B cell (primary cell): ENCODE measurements around the gene NBDY. TPM values are rescaled to one million over a fixed set of nuclear protein-coding genes. Genes with fewer than 3 reads are reported as not detected.

Source experiments
- ATAC-seq: fragments of 200-7000 bp; cut with Tn5 transposase; one replicate; pipeline ENCODE4 v1.10.0; 2021; ENCODE audit warnings: low read depth, mild to moderate bottlenecking, moderate number of reproducible peaks, moderate library complexity
- CTCF ChIA-PET: fragments of 350-600 bp; sonication (Branson Sonifier 250); formaldehyde crosslinking; loops from one replicate; lab custom pipeline; 2021; ENCODE audit warnings: antibody characterized with exemption, inconsistent platforms; lab: Charles Lee
- POLR2A ChIA-PET: fragments of 350-600 bp; sonication (Branson Sonifier 250); formaldehyde crosslinking; loops from one replicate; lab custom pipeline; 2021; ENCODE audit warnings: antibody characterized with exemption; lab: Charles Lee
- DNase-seq: peaks from one replicate; pipeline ENCODE4 v3.0.0; 2013
- H2AFZ ChIP-seq: 2 replicates; pipeline ENCODE4 v1.6.1; 2012; ENCODE audit warnings: mild to moderate bottlenecking, low read depth, low read length; ENCODE audit not compliant: insufficient read depth, poor library complexity, severe bottlenecking
- H3K27ac ChIP-seq, 2 donors: 1 replicate in 1 of 2; 2 replicates in 1 of 2; pipeline ENCODE4 v1.5.1; 2012 to 2013; ENCODE audit warnings: low read length in 2 of 2, mild to moderate bottlenecking in 2 of 2, moderate library complexity in 1 of 2
- H3K27me3 ChIP-seq, 4 experiments: fragments of 200-600 bp in 1 of 4; sonication (generic) in 1 of 4; replicated peaks in 1 of 4; 1 replicate in 2 of 4; 2 replicates in 2 of 4; pipeline versions ENCODE4 v1.6.1 to v1.7.0; 2013 to 2016; ENCODE audit warnings: low read length in 3 of 4, mild to moderate bottlenecking in 2 of 4, mixed read lengths in 1 of 4, moderate library complexity in 1 of 4; ENCODE audit not compliant: insufficient read depth in 4 of 4, control insufficient read depth in 3 of 4; ENCODE audit errors: control extremely low read depth in 1 of 4
- H3K36me3 ChIP-seq, 2 experiments: replicated peaks in 1 of 2; 1 replicate in 1 of 2; 2 replicates in 1 of 2; pipeline versions ENCODE4 v1.6.1 to v1.7.1; 2013; ENCODE audit warnings: low read length in 1 of 2; ENCODE audit not compliant: insufficient read depth in 2 of 2, control insufficient read depth in 1 of 2; ENCODE audit errors: control extremely low read depth in 1 of 2, extremely low read depth in 1 of 2
- H3K4me1 ChIP-seq, 2 donors: fragments of 200-600 bp in 1 of 2; sonication (generic) in 1 of 2; 1 replicate in 1 of 2; 2 replicates in 1 of 2; pipeline versions ENCODE4 v1.5.1 to v1.6.1; 2013 to 2017; ENCODE audit warnings: low read length in 2 of 2; ENCODE audit not compliant: control insufficient read depth in 2 of 2, insufficient read depth in 2 of 2
- H3K4me2 ChIP-seq: replicated peaks from 2 replicates; pipeline ENCODE3; 2012; ENCODE audit warnings: mild to moderate bottlenecking, low read depth, low read length; ENCODE audit not compliant: poor library complexity, severe bottlenecking
- H3K4me3 ChIP-seq, 5 experiments: fragments of 200-600 bp in 1 of 5; sonication (generic) in 1 of 5; 1 replicate in 3 of 5; 2 replicates in 2 of 5; pipeline versions ENCODE4 v1.5.1 to v1.7.0; 2011 to 2016; ENCODE audit warnings: low read length in 4 of 5, mild to moderate bottlenecking in 4 of 5, low read depth in 2 of 5, control low read depth in 1 of 5, moderate library complexity in 1 of 5; ENCODE audit not compliant: insufficient read depth in 1 of 5; ENCODE audit errors: control extremely low read depth in 1 of 5, extremely low read depth in 1 of 5
- H3K79me2 ChIP-seq: fragments of 200-600 bp; sonication (generic); one replicate; pipeline ENCODE4 v1.6.0; 2016; ENCODE audit warnings: low read length; ENCODE audit not compliant: control insufficient read depth, insufficient read depth
- H3K9ac ChIP-seq: fragments of 200-600 bp; sonication (generic); 2 replicates; pipeline ENCODE4 v1.6.1; 2017; ENCODE audit warnings: mild to moderate bottlenecking, low read length, moderate library complexity
- H3K9me3 ChIP-seq, 3 donors: one replicate each; pipeline versions ENCODE4 v1.6.1 to v1.7.1; 2013; ENCODE audit warnings: low read length in 2 of 3; ENCODE audit not compliant: control insufficient read depth in 2 of 3, insufficient read depth in 1 of 3; ENCODE audit errors: control extremely low read depth in 1 of 3
- H4K20me1 ChIP-seq: 2 replicates; pipeline ENCODE4 v1.6.0; 2012; ENCODE audit warnings: mild to moderate bottlenecking, low read length; ENCODE audit not compliant: insufficient read depth, control insufficient read depth, poor library complexity, severe bottlenecking
- H3K27ac Mint-ChIP-seq: one replicate; pipeline ENCODE4 v1.8.0; 2021; ENCODE audit warnings: mixed read lengths
- H3K27me3 Mint-ChIP-seq: one replicate; pipeline ENCODE4 v1.8.0; 2021; ENCODE audit warnings: mixed read lengths
- H3K4me1 Mint-ChIP-seq: one replicate; pipeline ENCODE4 v1.8.0; 2021; ENCODE audit warnings: mixed read lengths
- H3K4me3 Mint-ChIP-seq: one replicate; pipeline ENCODE4 v1.8.0; 2021; ENCODE audit warnings: mixed read lengths
- H3K9me3 Mint-ChIP-seq: one replicate; pipeline ENCODE4 v1.8.0; 2022; ENCODE audit warnings: mixed read lengths; ENCODE audit not compliant: insufficient read depth
- CTCF ChIP-seq: fragments of 200-600 bp; IDR thresholded peaks from one replicate; pipeline ENCODE4 v1.8.0; 2022; ENCODE audit warnings: antibody characterized with exemption, mild to moderate bottlenecking
- EZH2 ChIP-seq: IDR thresholded peaks from 2 replicates; pipeline ENCODE4 v1.6.1; 2012; ENCODE audit warnings: borderline replicate concordance, low read depth, mild to moderate bottlenecking, moderate library complexity, low read length; ENCODE audit not compliant: insufficient read depth, poor library complexity, severe bottlenecking
- WGBS: methylation state at CpG from one replicate; pipeline ENCODE4 v1.1.5; 2013; ENCODE audit warnings: missing lambda C conversion rate; ENCODE audit not compliant: insufficient coverage; 5-methylcytosine and 5-hydroxymethylcytosine counted together
- intact Hi-C: fragments of 100-400 bp; cut with micrococcal nuclease; formaldehyde crosslinking; loops from one replicate; pipeline ENCODE4 v1.10.0; 2022
- polyA plus RNA-seq: library from polyadenylated mRNA; depleted of rRNA; stranded (reverse); fragments of >200 nt; gene quantifications from 2 replicates; pipeline ENCODE4 v1.2.3, GENCODE V29; 2012
- total RNA-seq, 2 donors: library from RNA; stranded (reverse); fragments of 120-200 nt in 1 of 2; gene quantifications; 1 replicate in 1 of 2; 2 replicates in 1 of 2; pipeline versions ENCODE4 v1.2.3 to v1.2.4, GENCODE V29; 2013 to 2022

Gene NBDY
- total and polyA plus RNA-seq, 2 donors (not counting 1 experiment from before 2014, with no cell fraction given): 26.7 to 36.5 TPM

GRCh38 chrX:56789518-56790070 lies 60.6 kb downstream of the NBDY start:
- intact Hi-C loops: no loop called here

GRCh38 chrX:56790778-56791177 lies 61.7 kb downstream of the NBDY start:
- CTCF ChIA-PET: no interaction called here
- intact Hi-C loops: no loop called here

More at GRCh38 chrX:56789518-56790070, 60.6 kb downstream of the NBDY start:
- Histone ChIP-seq H2AFZ (no peak overlapping the region), H3K9ac (no peak overlapping the region), H3K9me3 (no peaks in the 10 kb centered on the region), H3K4me1 (peaks cover 13 to 14% of the 10 kb centered on the region in 2 donors), H3K36me3 (peaks cover 0 to 3% of the 10 kb centered on the region in 2 experiments), H3K27me3 (no peaks in the 10 kb centered on the region), H3K4me2 (no peak overlapping the region), H3K27ac (no peak overlapping the region), H3K4me3 (no peak overlapping the region), H3K79me2 (peaks cover 18% of the 10 kb centered on the region), H4K20me1 (peaks cover 4% of the 10 kb centered on the region)
- TF ChIP-seq EZH2: no peak
- no peak for TF ChIP-seq CTCF
- ChIA-PET CTCF (no interaction called here), POLR2A (no interaction called here)
- WGBS: 99% methylated on average over 7 of the region's 7 CpGs
- no peak overlapping the region for H3K4me3 Mint-ChIP-seq
- no peaks in the 10 kb centered on the region for H3K27me3 Mint-ChIP-seq
- ATAC-seq (no peak), DNase-seq (no peak)
- H3K27ac Mint-ChIP-seq: no peak overlapping the region
- no peaks in the 10 kb centered on the region for H3K9me3 Mint-ChIP-seq
- peaks cover 23% of the 10 kb centered on the region for H3K4me1 Mint-ChIP-seq

More at GRCh38 chrX:56790778-56791177, 61.7 kb downstream of the NBDY start:
- no peaks in the 10 kb centered on the region for H3K27me3 Mint-ChIP-seq
- peaks cover 18% of the 10 kb centered on the region for H3K79me2 ChIP-seq
- POLR2A ChIA-PET: no interaction called here
- TF ChIP-seq EZH2: no peak
- TF ChIP-seq CTCF: no peak
- no peak overlapping the region for H3K4me3 Mint-ChIP-seq
- peaks cover 13 to 14% of the 10 kb centered on the region in 2 donors for H3K4me1 ChIP-seq
- no peak overlapping the region for H3K9ac ChIP-seq
- peaks cover 0 to 3% of the 10 kb centered on the region in 2 experiments for H3K36me3 ChIP-seq
- DNase-seq: no peak
- H3K4me2 ChIP-seq: no peak overlapping the region
- no peak for ATAC-seq
- peaks cover 4% of the 10 kb centered on the region for H4K20me1 ChIP-seq
- no peak overlapping the region for H2AFZ ChIP-seq
- H3K27ac ChIP-seq: no peak overlapping the region
- no peak overlapping the region for H3K4me3 ChIP-seq
- WGBS: 100% methylated on average over 4 of the region's 7 CpGs
- no peaks in the 10 kb centered on the region for H3K9me3 ChIP-seq
- H3K4me1 Mint-ChIP-seq: peaks cover 23% of the 10 kb centered on the region
- H3K27ac Mint-ChIP-seq: no peak overlapping the region
- no peaks in the 10 kb centered on the region for H3K9me3 Mint-ChIP-seq
- H3K27me3 ChIP-seq: no peaks in the 10 kb centered on the region
